HepG2 (cell line): Measurements from ENCODE around the gene WDR41. TPM values are rescaled to one million over a fixed set of nuclear protein-coding genes. Genes with fewer than 3 reads are reported as not detected.

Experiments used
- ATAC-seq: fragments of 200-7000 bp; cut with Tn5 transposase; 3 replicates; pipeline ENCODE4 v1.9.1; 2020; ENCODE audit warnings: mild to moderate bottlenecking, moderate library complexity
- BruUV-seq: library from RNA; stranded (reverse); fragments of 400-500 nt; replicated peaks from 2 replicates; lab custom pipeline; 2021; lab: Mats Ljungman, UMichigan
- CTCF ChIA-PET: fragments of 300-600 bp; formaldehyde crosslinking; extraction: SDS; loops from one replicate; lab custom pipeline; 2021; ENCODE audit warnings: low total read pairs, inconsistent platforms, low intra/inter-chr PET ratio; lab: Yijun Ruan, JAX
- POLR2A ChIA-PET: fragments of 350-600 bp; sonication (Branson Sonifier 250); formaldehyde crosslinking; loops from one replicate; lab custom pipeline; 2020; ENCODE audit warnings: antibody characterized with exemption, inconsistent platforms; lab: Yijun Ruan, JAX
- DNase-seq: peaks from one replicate; pipeline ENCODE4 v3.0.0-alpha.2; 2015; ENCODE audit warnings: low spot score
- FAIRE-seq: peaks from 3 replicates; lab custom pipeline; 2011; peaks lifted over from hg19 to GRCh38; lab: Jason Lieb, UNC
- H2AFZ ChIP-seq: one replicate; pipeline ENCODE4 v1.6.1; 2011; ENCODE audit warnings: low read length, inconsistent platforms
- H3K27ac ChIP-seq: fragments of 300-600 bp; 3 replicates; pipeline ENCODE4 v1.8.0; 2011; ENCODE audit warnings: mixed run types, mild to moderate bottlenecking, mixed read lengths, low read length, inconsistent platforms; ENCODE audit not compliant: insufficient read depth; ENCODE audit errors: extremely low read length
- H3K27me3 ChIP-seq, 2 experiments: fragments of 200-600 bp in 1 of 2; 2 replicates in 1 of 2; 3 replicates in 1 of 2; pipeline versions ENCODE4 v1.6.0 to v1.8.0; 2011; ENCODE audit warnings: low read length in 2 of 2, mild to moderate bottlenecking in 2 of 2, moderate library complexity in 2 of 2, inconsistent platforms in 1 of 2; ENCODE audit not compliant: insufficient read depth in 2 of 2, control insufficient read depth in 1 of 2
- H3K36me3 ChIP-seq, 2 experiments: fragments of 200-600 bp in 1 of 2; replicated peaks in 1 of 2; 2 replicates in 1 of 2; 3 replicates in 1 of 2; pipeline versions ENCODE4 v1.5.1 to v1.8.0; 2011; ENCODE audit warnings: low read length in 2 of 2, inconsistent platforms in 1 of 2; ENCODE audit not compliant: insufficient read depth in 2 of 2, control insufficient read depth in 1 of 2
- H3K4me1 ChIP-seq: 2 replicates; pipeline ENCODE4 v1.5.1; 2012; ENCODE audit warnings: low read length, inconsistent platforms; ENCODE audit not compliant: insufficient read depth
- H3K4me2 ChIP-seq: 2 replicates; pipeline ENCODE4 v1.6.0; 2011; ENCODE audit warnings: low read depth, low read length, inconsistent platforms
- H3K4me3 ChIP-seq, 3 experiments: fragments of 200-600 bp in 1 of 3; sonication (generic), shearing (Covaris generic) in 1 of 3; replicated peaks in 1 of 3; 2 replicates each; pipeline ENCODE4 v1.5.1; 2011 to 2016; ENCODE audit warnings: low read length in 3 of 3, inconsistent platforms in 2 of 3, low read depth in 2 of 3, mild to moderate bottlenecking in 2 of 3, control low read depth in 1 of 3, mixed read lengths in 1 of 3; ENCODE audit not compliant: insufficient read depth in 1 of 3
- H3K79me2 ChIP-seq: one replicate; pipeline ENCODE4 v1.6.1; 2011; ENCODE audit warnings: low read length, inconsistent platforms; ENCODE audit not compliant: insufficient read depth
- H3K9ac ChIP-seq: 2 replicates; pipeline ENCODE4 v1.6.0; 2011; ENCODE audit warnings: mild to moderate bottlenecking, low read depth, low read length, inconsistent platforms; ENCODE audit not compliant: insufficient read depth
- H3K9me3 ChIP-seq: 2 replicates; pipeline ENCODE4 v1.5.1; 2012; ENCODE audit warnings: mild to moderate bottlenecking, low read length
- H4K20me1 ChIP-seq: 2 replicates; pipeline ENCODE4 v1.6.0; 2011; ENCODE audit warnings: inconsistent platforms, mild to moderate bottlenecking, low read length, moderate library complexity; ENCODE audit not compliant: insufficient read depth
- WGBS: methylation state at CpG from one replicate; pipeline ENCODE4 v1.1.6; 2017; ENCODE audit warnings: low lambda C conversion rate; 5-methylcytosine and 5-hydroxymethylcytosine counted together
- in situ Hi-C: cut with HindIII; loops from 2 replicates; pipeline ENCODE4 v1.10.0; 2017; ENCODE audit warnings: low pct_unique_long_range_greater_than_20kb; ENCODE audit not compliant: extremely low pct_ligation_motif_present
- intact Hi-C: fragments of 100-400 bp; cut with micrococcal nuclease; formaldehyde crosslinking; loops from one replicate; pipeline ENCODE4 v1.10.0; 2022; ENCODE audit not compliant: unreplicated experiment
- polyA plus RNA-seq, 8 experiments: library from polyadenylated mRNA; depleted of rRNA in 3 of 8; stranded (reverse) in 7 of 8; unstranded in 1 of 8; fragments of >200 nt; fragmentation: Illumina TruSeq in 4 of 8; extraction: Trizol in 4 of 8; gene quantifications; 2 replicates each; pipeline versions ENCODE4 v1.2.1 to v1.2.3, GENCODE V29; 2011 to 2016; ENCODE audit warnings: low read depth in 4 of 8, missing spikeins in 1 of 8, mixed read lengths in 1 of 8; ENCODE audit not compliant: insufficient read depth in 1 of 8
- total RNA-seq, 5 experiments: library from RNA; depleted of rRNA; stranded (reverse); fragments of >200 nt; fragmentation: Illumina TruSeq; extraction: Trizol; gene quantifications; 2 replicates each; pipeline ENCODE4 v1.2.3, GENCODE V29; 2016; ENCODE audit warnings: low read depth in 1 of 5
- TF ChIP-seq, protein P1 (sequence below): sonication (generic); formaldehyde crosslinking; conservative IDR thresholded peaks from 2 replicates; pipeline ENCODE4 v1.4.0; 2020; ENCODE audit warnings: mild to moderate bottlenecking, missing genetic modification reagents, moderate library complexity
- TF ChIP-seq, protein P2 (sequence below): sonication (generic); formaldehyde crosslinking; conservative IDR thresholded peaks from 2 replicates; pipeline ENCODE4 v1.8.0; 2022; ENCODE audit warnings: missing genetic modification reagents
- TF ChIP-seq, protein P3 (sequence below): sonication (generic); formaldehyde crosslinking; IDR thresholded peaks from 2 replicates; pipeline ENCODE4 v1.5.1; 2020; ENCODE audit warnings: mild to moderate bottlenecking, missing genetic modification reagents, borderline replicate concordance
- TF ChIP-seq, protein P4 (sequence below), 2 experiments: sonication (generic) in 1 of 2; formaldehyde crosslinking in 1 of 2; IDR thresholded peaks; 2 replicates each; pipeline versions ENCODE4 v1.4.0 to v1.6.1; 2016 to 2020; ENCODE audit warnings: borderline replicate concordance in 1 of 2, low read depth in 1 of 2, mild to moderate bottlenecking in 1 of 2, missing genetic modification reagents in 1 of 2

The WDR41 gene
- total and polyA plus RNA-seq, 2 of the 13 experiments (the other 11 are each of a cell fraction or from before 2014, with no cell fraction given) = 18.9 to 39.3 TPM

DNA sequence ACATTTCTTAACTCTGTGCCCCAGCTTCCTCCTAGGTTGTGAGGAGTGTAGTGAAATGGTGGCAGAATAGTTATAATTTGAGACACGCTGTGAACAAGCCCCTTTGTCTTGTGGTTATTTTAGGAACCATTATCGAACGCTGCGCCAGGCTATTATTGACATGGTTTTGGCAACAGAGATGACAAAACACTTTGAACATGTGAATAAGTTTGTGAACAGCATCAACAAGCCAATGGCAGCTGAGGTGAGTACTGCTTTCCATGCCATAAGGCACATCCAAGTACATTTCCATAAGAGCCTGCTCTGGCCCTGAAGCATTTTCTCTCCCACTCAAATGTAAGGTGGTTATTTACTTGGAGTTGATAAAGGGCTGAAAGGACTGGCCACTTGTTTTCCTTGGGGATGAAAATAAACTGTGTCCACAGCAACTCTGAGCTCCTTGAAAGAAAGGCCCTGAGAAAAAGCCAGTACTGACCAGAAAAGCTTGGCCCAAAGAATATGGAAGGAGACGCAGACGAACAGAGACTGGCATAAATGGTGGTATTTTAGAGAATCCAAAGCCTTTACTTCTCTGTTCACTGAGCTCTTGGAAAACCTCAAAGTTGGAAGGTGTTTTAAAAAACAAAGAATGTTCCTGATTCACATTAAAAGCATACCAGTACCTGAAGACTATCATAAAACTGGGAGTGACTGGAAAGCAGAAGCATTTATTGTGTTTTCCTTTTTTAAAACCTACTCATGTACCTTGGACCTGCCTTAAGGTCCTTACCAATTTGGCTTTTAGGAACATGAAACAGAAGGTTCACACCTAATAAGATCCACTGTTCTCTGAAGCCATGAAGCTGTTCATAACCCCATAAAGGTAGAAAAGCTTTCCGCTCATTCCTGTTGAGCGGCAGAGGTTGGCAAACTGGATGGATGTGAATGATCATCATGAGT is 72.2 kb downstream of the WDR41 start (continued):
- TF ChIP-seq, protein P1, sequence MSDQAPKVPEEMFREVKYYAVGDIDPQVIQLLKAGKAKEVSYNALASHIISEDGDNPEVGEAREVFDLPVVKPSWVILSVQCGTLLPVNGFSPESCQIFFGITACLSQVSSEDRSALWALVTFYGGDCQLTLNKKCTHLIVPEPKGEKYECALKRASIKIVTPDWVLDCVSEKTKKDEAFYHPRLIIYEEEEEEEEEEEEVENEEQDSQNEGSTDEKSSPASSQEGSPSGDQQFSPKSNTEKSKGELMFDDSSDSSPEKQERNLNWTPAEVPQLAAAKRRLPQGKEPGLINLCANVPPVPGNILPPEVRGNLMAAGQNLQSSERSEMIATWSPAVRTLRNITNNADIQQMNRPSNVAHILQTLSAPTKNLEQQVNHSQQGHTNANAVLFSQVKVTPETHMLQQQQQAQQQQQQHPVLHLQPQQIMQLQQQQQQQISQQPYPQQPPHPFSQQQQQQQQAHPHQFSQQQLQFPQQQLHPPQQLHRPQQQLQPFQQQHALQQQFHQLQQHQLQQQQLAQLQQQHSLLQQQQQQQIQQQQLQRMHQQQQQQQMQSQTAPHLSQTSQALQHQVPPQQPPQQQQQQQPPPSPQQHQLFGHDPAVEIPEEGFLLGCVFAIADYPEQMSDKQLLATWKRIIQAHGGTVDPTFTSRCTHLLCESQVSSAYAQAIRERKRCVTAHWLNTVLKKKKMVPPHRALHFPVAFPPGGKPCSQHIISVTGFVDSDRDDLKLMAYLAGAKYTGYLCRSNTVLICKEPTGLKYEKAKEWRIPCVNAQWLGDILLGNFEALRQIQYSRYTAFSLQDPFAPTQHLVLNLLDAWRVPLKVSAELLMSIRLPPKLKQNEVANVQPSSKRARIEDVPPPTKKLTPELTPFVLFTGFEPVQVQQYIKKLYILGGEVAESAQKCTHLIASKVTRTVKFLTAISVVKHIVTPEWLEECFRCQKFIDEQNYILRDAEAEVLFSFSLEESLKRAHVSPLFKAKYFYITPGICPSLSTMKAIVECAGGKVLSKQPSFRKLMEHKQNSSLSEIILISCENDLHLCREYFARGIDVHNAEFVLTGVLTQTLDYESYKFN = no peak

DNA sequence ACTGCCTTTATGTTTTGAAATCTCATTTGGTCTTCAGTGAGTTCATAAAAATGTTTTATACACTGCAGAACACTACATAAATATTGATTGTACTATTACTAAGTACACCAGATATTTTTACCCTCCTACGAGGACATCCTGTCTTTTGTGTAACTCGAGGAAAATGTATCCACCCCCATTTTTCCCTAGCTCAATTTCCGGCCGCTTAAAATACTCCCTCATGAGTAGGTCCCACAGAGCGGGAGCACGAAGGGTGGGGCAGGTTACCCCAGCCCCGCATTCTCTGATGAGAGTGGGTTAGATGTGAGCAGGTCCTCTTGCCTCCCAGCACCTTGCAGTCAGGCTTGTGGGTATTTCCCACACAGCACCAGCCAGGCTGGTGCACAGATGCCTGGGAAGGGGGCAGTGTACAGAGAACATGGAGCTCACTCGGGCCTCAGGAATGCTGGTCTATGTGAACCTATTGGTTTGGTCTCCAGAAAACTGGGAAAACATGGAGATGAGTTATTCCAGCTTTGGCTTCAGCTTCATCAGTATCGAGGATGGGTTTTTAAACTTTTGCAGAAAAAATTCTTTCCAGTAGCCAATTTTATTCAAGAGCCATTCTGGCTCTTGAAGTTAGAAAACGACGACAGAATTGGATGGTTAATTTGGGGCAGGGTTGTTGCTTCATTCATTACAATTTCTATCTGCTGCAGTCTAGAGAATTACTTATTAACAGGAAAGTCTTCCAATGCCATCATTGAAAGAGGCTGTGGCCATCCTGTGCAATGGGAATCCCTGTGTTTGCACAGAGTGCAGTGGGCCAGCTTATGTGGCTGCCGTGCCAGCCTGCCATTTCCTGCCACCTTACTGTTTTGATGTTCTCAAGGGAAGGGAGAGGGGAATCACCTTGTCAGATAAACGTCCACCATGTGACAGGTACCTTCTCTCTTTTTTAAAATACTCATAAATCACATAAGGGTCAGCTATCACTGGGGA is 73.2 kb downstream of the WDR41 start:
- BruUV-seq = no TSS peak
- no peaks in the 10 kb centered on the region for H3K9me3 ChIP-seq
- DNase-seq (no peak), FAIRE-seq (no peak), ATAC-seq (peak; percentile 63)
- H3K27ac ChIP-seq = no peak overlapping the region
- H3K9ac ChIP-seq = no peak overlapping the region
- WGBS = 66% methylated on average over 12 of the region's 13 CpGs
- intact Hi-C loops (no loop called here), in situ Hi-C loops (no loop called here)
- no peaks in the 10 kb centered on the region for H4K20me1 ChIP-seq
- no peaks in the 10 kb centered on the region for H3K79me2 ChIP-seq
- H3K4me3 ChIP-seq = no peak overlapping the region
- peaks cover 15% of the 10 kb centered on the region; the same call in 1 of the 2 replicates for H3K4me1 ChIP-seq
- H2AFZ ChIP-seq = no peak overlapping the region
- POLR2A ChIA-PET = no interaction called here
- H3K27me3 ChIP-seq = no peaks in the 10 kb centered on the region
- CTCF ChIA-PET = no interaction called here
- H3K4me2 ChIP-seq = no peak overlapping the region
- H3K36me3 ChIP-seq = no peaks in the 10 kb centered on the region
- TF ChIP-seq, protein P2, sequence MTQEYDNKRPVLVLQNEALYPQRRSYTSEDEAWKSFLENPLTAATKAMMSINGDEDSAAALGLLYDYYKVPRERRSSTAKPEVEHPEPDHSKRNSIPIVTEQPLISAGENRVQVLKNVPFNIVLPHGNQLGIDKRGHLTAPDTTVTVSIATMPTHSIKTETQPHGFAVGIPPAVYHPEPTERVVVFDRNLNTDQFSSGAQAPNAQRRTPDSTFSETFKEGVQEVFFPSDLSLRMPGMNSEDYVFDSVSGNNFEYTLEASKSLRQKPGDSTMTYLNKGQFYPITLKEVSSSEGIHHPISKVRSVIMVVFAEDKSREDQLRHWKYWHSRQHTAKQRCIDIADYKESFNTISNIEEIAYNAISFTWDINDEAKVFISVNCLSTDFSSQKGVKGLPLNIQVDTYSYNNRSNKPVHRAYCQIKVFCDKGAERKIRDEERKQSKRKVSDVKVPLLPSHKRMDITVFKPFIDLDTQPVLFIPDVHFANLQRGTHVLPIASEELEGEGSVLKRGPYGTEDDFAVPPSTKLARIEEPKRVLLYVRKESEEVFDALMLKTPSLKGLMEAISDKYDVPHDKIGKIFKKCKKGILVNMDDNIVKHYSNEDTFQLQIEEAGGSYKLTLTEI (CRISPR knock-in tag) = no peak
- TF ChIP-seq, protein P3, sequence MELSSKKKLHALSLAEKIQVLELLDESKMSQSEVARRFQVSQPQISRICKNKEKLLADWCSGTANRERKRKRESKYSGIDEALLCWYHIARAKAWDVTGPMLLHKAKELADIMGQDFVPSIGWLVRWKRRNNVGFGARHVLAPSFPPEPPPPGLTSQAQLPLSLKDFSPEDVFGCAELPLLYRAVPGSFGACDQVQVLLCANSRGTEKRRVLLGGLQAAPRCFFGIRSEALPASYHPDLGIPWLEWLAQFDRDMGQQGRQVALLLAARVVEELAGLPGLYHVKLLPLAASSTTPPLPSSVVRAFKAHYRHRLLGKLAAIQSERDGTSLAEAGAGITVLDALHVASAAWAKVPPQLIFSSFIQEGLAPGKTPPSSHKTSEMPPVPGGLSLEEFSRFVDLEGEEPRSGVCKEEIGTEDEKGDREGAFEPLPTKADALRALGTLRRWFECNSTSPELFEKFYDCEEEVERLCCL (CRISPR knock-in tag) = no peak
- TF ChIP-seq, protein P4, sequence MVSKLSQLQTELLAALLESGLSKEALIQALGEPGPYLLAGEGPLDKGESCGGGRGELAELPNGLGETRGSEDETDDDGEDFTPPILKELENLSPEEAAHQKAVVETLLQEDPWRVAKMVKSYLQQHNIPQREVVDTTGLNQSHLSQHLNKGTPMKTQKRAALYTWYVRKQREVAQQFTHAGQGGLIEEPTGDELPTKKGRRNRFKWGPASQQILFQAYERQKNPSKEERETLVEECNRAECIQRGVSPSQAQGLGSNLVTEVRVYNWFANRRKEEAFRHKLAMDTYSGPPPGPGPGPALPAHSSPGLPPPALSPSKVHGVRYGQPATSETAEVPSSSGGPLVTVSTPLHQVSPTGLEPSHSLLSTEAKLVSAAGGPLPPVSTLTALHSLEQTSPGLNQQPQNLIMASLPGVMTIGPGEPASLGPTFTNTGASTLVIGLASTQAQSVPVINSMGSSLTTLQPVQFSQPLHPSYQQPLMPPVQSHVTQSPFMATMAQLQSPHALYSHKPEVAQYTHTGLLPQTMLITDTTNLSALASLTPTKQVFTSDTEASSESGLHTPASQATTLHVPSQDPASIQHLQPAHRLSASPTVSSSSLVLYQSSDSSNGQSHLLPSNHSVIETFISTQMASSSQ (IDR thresholded peaks at IDR 0.05; ENCODE audit: low read depth) = no peak
- TF ChIP-seq, protein P4 (CRISPR knock-in tag; IDR thresholded peaks at IDR 0.05; ENCODE audit: borderline replicate concordance) = no peak
